HepG2 (cell line): ENCODE results near the gene EML2. TPM values are rescaled to one million over a fixed set of nuclear protein-coding genes. Genes with fewer than 3 reads are reported as not detected.

Source experiments
- AKAP8 ChIP-seq: sonication (generic); formaldehyde crosslinking; IDR thresholded peaks from 2 replicates; pipeline ENCODE4 v1.5.1; 2020; ENCODE audit warnings: mild to moderate bottlenecking, missing genetic modification reagents
- ARID3A ChIP-seq: IDR thresholded peaks from 2 replicates; pipeline ENCODE4 v1.6.1; 2012; ENCODE audit warnings: low read depth, low read length, improper control_type of control experiment
- ESRRA ChIP-seq: sonication (generic); formaldehyde crosslinking; IDR thresholded peaks from 2 replicates; pipeline ENCODE4 v1.5.1; 2020; ENCODE audit warnings: mild to moderate bottlenecking, low read depth, missing genetic modification reagents
- HBP1 ChIP-seq: IDR thresholded peaks from 2 replicates; pipeline ENCODE4 v1.6.1; 2016; ENCODE audit warnings: low read depth, control low read depth
- HIC2 ChIP-seq: sonication (generic); formaldehyde crosslinking; IDR thresholded peaks from 2 replicates; pipeline ENCODE4 v1.9.0; 2022; ENCODE audit warnings: low read depth, missing genetic modification reagents
- HOXA9 ChIP-seq: sonication (generic); formaldehyde crosslinking; IDR thresholded peaks from 2 replicates; pipeline ENCODE4 v1.8.1; 2022; ENCODE audit warnings: missing genetic modification reagents, mild to moderate bottlenecking, moderate library complexity, borderline replicate concordance
- KDM3A ChIP-seq: IDR thresholded peaks from 2 replicates; pipeline ENCODE4 v1.6.1; 2018; ENCODE audit warnings: low read depth, missing compliant biosample characterization
- NFE2L2 ChIP-seq: fragments of 150-350 bp; IDR thresholded peaks from 2 replicates; pipeline ENCODE4 v1.6.1; 2014; ENCODE audit warnings: low read length
- NONO ChIP-seq, 2 experiments: fragments of 450-650 bp in 1 of 2; sonication (generic) in 1 of 2; formaldehyde crosslinking in 1 of 2; IDR thresholded peaks in 1 of 2; conservative IDR thresholded peaks in 1 of 2; 2 replicates each; pipeline versions ENCODE4 v1.6.1 to v1.8.0; 2017 to 2022; ENCODE audit warnings: mild to moderate bottlenecking in 1 of 2, missing genetic modification reagents in 1 of 2, moderate library complexity in 1 of 2
- RFXAP ChIP-seq: sonication (generic); formaldehyde crosslinking; IDR thresholded peaks from 2 replicates; pipeline ENCODE4 v1.4.0; 2020; ENCODE audit warnings: missing genetic modification reagents, borderline replicate concordance
- SUZ12 ChIP-seq: fragments of 150-350 bp; IDR thresholded peaks from 2 replicates; pipeline ENCODE4 v1.6.1; 2014; ENCODE audit warnings: low read depth, low read length
- TFE3 ChIP-seq: IDR thresholded peaks from 2 replicates; pipeline ENCODE4 v1.6.1; 2016
- TP53 ChIP-seq: sonication (generic); formaldehyde crosslinking; conservative IDR thresholded peaks from 2 replicates; pipeline ENCODE4 v1.4.0; 2020; ENCODE audit warnings: missing genetic modification reagents
- ZFP41 ChIP-seq: sonication (generic); formaldehyde crosslinking; IDR thresholded peaks from 2 replicates; pipeline ENCODE4 v1.4.0; 2020; ENCODE audit warnings: mild to moderate bottlenecking, missing genetic modification reagents, borderline replicate concordance
- ZMYM2 ChIP-seq: sonication (generic); formaldehyde crosslinking; IDR thresholded peaks from 2 replicates; pipeline ENCODE4 v1.8.0; 2022; ENCODE audit warnings: mild to moderate bottlenecking, missing genetic modification reagents
- ZNF383 ChIP-seq: sonication (generic); formaldehyde crosslinking; IDR thresholded peaks from 2 replicates; pipeline ENCODE4 v1.4.0; 2020; ENCODE audit warnings: missing genetic modification reagents, mild to moderate bottlenecking, borderline replicate concordance
- ZNF512B ChIP-seq: sonication (generic); formaldehyde crosslinking; IDR thresholded peaks from 2 replicates; pipeline ENCODE4 v1.5.1; 2020; ENCODE audit warnings: missing genetic modification reagents, mild to moderate bottlenecking, borderline replicate concordance
- ZNF674 ChIP-seq: sonication (generic); formaldehyde crosslinking; IDR thresholded peaks from 2 replicates; pipeline ENCODE4 v1.5.0; 2020; ENCODE audit warnings: low read depth, mild to moderate bottlenecking, missing genetic modification reagents
- ZSCAN30 ChIP-seq: sonication (generic); formaldehyde crosslinking; IDR thresholded peaks from 2 replicates; pipeline ENCODE4 v1.5.0; 2020; ENCODE audit warnings: mild to moderate bottlenecking, missing genetic modification reagents
- polyA plus RNA-seq, 8 experiments: library from polyadenylated mRNA; depleted of rRNA in 3 of 8; stranded (reverse) in 7 of 8; unstranded in 1 of 8; fragments of >200 nt; fragmentation: Illumina TruSeq in 4 of 8; extraction: Trizol in 4 of 8; gene quantifications; 2 replicates each; pipeline versions ENCODE4 v1.2.1 to v1.2.3, GENCODE V29; 2011 to 2016; ENCODE audit warnings: low read depth in 4 of 8, missing spikeins in 1 of 8, mixed read lengths in 1 of 8; ENCODE audit not compliant: insufficient read depth in 1 of 8
- total RNA-seq, 5 experiments: library from RNA; depleted of rRNA; stranded (reverse); fragments of >200 nt; fragmentation: Illumina TruSeq; extraction: Trizol; gene quantifications; 2 replicates each; pipeline ENCODE4 v1.2.3, GENCODE V29; 2016; ENCODE audit warnings: low read depth in 1 of 5

Gene EML2
- total and polyA plus RNA-seq, 2 of the 13 experiments (the other 11 are each of a cell fraction or from before 2014, with no cell fraction given), result 7.3 to 12.9 TPM

GRCh38 chr19:45641274-45642105 lies 2.3 kb upstream of the EML2 start (continued):
- TF ChIP-seq ZNF512B (CRISPR knock-in tag) (no peak), HBP1 (CRISPR knock-in tag) (no peak), ZFP41 (CRISPR knock-in tag) (no peak), SUZ12 (no peak), AKAP8 (CRISPR knock-in tag) (no peak), NFE2L2 (no peak), ZNF674 (no peak), ZMYM2 (CRISPR knock-in tag) (no peak), HIC2 (CRISPR knock-in tag) (no peak), TP53 (no peak), HOXA9 (CRISPR knock-in tag) (peak; percentile 43; the same call in 1 of the 2 replicates), NONO (IDR thresholded peaks at IDR 0.05) (no peak), NONO (CRISPR knock-in tag; conservative IDR thresholded peaks at IDR 0.05) (no peak), ZNF383 (CRISPR knock-in tag) (no peak), ARID3A (no peak), ZSCAN30 (no peak), TFE3 (CRISPR knock-in tag) (no peak), ESRRA (CRISPR knock-in tag) (no peak), RFXAP (CRISPR knock-in tag) (no peak), KDM3A (CRISPR knock-in tag) (no peak)
